NOMO-1 (cell line): ENCODE results near the gene CDH13.

ENCODE experiments used
- DNase-seq, 2 experiments: peaks; one replicate each; lab custom pipeline; 2025; ENCODE audit not compliant: unreplicated experiment in 2 of 2; lab: John Stamatoyannopoulos, UW

CDH13 gene

DNA sequence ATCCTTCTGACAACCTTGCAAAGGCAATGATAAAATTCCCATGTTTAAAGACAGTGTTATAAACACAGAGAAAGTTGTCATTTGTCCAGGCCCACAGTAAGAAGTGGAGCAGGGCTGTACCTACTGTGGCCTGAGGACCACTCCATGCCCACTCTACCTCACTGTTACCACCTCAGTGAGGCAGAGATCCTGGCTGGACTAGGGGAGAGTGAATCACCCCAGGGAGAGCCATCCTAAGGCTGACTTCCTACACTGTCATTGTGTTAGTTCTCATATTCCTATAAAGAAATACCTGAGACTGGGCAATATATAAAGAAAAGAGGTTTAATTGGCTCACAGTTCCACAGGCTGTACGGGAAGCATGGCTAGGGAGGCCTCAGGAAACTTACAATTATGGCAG lies 952.3 kb downstream of the CDH13 start:
- DNase-seq: no peak

DNA sequence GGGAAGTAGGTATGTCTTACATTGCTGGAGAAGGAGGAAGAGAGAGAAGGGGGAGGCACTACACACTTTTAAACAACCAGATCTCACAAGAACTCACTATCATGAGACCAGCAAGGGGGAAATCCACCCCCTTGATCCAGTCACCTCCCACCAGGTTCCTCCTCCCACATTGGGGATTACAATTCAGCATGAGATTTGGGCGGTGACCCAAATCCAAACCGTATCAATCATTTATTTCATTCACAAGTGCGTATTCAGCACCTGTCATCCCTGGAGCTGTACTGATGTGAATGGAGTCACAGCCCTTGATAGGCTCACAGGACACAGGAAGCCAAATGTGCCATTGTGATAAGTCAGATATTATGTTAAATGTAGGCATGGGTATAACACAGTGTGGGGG lies 952.7 kb downstream of the CDH13 start:
- DNase-seq: no peak

DNA sequence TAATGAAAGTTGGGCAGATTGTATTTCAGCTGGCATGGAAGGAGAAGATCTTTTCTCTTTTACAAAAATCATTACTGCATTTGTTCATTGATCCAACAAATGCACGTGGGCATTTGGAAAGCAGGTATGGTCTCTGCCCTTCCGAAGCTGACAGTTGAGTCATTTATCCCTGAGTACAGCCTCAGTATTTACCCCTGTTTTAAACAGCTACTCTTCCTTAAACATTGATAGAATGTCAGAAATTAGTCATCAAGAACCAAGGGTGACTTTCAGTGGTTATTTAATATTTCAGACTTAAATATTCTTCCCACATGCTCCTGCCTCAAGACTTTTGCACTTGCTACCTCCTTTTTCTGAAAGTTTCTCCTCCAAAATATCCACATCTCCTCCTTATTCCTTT lies 954.3 kb downstream of the CDH13 start:
- DNase-seq: no peak

DNA sequence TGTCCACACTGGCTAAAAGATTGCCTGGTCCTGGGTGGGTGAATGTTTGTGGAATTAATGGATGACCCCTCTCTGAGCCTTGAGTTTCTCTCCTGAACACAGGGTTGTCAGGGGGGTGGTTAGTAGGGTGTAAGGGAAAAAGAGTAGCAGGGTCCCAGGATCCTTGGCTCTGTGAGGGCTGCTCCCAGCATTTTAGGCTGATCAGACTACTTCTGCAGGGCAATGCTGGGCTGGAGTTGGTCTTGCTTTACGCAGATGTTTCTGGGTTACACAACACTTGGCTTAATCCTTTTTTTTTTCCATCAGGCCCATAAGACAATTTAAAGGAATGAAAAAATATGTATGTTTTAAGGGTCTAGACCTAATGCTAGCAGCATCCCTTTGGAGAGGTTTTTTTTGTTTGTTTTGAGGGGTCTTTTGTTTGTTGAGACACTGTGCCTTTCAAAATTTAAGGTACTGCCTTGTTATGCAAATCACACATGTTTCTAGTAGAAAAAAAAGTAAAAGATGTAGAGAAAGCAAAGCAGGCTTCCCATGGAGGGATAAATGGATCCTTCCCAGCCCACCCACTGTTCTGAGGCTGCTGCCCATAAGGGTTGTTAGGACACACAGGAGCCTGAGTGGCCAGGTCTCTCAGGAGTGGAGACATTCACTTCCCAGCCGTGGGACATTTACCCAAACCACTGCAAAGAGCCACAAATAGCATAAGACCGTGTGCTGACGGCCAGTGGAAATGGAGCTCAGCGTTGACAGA lies 955.4 kb downstream of the CDH13 start:
- DNase-seq: no peak

DNA sequence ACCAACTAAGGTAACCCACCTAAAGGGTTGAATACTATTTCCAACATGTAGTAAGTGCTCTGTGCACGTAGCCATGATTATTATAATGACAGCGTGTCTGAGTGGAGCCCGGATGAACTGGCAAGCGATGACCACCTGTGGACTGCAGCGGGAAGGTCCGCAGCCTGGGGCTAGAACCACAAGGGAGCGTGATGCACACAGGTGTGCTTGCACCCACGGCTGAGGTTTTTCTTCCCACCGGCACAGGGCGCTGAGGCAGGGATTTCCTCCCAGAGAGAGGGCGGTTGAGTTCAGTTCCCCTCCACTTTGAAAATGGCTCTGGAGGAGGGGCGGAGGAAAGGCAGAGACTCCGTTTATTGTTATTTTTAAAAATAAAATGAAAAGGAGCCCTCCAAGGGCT lies 959.3 kb downstream of the CDH13 start:
- no peak for DNase-seq

DNA sequence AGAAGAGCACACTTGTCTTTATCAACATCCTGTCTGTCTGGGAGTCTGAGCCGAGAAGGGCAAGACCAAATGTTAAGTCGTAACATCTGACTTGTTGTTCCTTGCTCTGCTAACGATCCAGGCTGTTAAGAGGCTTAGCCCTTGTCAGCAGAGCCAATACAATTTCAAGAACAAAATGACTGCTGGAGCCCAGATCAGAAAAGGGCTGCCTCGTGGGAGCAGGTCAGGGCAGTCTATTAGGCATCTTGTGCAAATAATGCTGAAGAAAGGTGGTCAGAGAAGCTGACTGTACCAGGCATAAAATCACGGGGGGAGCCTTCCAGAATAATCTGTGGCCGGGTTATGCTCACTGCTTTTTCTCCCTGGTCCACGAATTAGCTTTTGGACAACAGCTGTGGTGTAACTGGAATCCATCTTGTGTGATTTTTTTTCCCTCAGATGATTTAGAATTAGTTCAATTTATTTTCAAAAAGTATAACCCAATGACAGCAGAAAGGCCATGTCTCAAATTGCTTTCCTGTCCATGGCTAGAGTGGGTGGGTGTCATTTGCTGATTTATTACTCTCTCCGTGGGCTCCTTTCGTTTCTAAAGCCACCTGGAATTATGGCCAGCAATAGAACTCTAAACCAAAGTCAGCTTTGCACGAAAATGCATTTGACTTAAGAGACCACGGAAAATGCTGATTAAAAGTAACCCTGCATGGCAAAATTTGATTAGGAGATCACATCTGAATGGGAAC lies 959.9 kb downstream of the CDH13 start:
- DNase-seq: no peak

DNA sequence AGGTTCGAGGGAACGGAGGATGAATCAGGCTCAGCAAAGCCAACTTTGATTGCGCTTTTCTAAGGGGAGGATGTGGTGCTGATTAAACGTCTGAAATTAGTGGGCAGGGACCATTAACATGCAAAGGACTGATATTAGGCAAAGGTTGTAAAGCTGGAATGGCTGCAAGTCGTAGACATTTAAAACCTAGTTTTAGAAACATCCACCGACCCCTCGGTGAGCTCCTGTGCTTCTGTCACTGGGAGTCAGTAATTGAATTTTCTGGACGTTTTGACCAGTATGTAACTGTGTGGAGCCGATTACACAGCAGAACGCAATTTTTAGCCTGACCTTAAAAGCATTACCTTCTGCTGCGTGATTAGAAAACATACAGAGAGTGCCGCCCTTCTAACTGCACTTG lies 960.4 kb downstream of the CDH13 start:
- DNase-seq: no peak

DNA sequence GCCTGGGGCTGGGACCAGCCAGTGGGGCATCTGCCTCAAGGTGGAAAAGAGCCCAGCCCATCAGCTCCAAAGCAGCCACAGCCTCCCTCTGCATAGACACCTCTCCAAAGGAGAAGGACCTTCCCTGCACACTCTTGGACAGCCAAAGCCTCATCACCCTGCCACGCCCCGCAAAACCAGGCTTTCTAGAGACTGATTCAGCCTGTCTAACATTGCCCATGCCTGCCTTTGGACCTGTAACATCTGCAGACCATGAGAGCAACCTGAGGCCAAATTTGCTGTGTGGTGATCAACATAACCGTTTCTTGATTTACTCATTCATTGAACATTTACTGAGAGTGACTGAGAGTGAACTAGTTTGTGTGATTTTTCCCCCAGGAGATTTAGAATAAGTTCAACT lies 961.3 kb downstream of the CDH13 start:
- DNase-seq: no peak

DNA sequence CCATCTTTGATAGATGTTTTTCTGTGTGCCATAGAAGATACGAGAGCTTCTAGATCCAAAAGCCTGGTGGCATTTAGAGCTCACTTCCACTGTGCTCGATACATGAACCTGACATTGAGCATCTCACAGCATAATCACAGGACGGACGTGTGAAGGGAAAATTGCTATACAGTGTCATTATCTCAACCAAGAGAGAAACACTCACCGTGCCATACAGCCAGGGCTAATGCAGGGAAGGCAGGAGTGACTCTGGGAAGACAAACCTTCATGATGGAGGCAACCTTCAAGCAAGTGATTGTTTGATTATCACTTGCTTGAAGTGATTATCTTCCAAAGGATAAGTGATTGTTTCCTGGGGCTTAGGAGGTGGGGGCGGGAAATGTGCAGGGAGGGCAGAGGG lies 962.8 kb downstream of the CDH13 start:
- no peak for DNase-seq

DNA sequence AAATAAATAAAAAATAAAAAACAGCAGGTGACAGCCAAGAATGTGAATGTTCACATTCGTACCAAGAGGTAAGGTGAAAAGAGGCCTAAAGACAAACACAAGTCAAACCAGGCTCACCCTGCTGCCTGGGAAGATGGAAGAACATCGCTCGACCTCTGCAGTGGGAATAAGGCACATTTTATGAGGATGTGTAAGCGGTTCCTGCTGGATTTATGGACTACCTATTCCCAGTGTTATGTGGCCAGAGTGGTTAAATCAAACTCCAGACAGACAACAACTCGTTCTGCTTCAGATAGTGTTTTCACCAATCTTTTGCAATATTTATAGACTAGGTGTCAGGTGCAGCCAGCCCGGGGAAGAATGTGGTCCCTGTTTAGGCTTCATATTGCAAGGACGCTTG lies 966.0 kb downstream of the CDH13 start:
- DNase-seq: no peak

DNA sequence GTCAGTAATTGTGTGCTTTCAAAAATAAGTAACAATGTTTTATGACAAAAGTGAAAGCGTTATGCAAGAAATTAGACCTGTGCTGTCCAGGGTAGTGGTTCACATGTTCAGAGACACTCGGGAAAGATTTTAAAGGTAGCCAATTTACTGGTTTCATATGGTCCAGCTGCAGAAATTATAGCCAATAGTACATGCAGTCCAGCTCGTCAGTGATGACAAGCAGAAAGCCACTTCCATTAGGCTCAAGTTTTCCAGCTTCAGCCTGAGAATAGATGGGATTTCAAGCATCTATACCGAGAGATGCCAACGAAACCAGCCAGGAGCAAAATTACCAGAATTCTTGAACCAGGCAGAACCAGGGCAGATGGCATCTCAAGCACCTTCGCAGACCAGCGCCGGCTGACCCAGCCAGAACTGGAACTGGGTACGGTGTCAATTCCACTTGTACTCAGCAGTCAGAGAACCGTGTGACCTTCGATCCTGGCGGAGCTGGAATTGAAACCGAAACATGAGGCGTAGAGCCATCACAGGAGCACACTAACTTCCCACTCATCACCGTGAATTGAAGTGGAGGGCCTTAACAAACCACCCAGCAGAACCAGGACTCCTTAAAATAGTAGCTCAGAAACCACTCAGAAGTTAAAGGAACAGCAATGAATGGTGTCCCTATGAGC lies 973.2 kb downstream of the CDH13 start:
- no peak for DNase-seq

DNA sequence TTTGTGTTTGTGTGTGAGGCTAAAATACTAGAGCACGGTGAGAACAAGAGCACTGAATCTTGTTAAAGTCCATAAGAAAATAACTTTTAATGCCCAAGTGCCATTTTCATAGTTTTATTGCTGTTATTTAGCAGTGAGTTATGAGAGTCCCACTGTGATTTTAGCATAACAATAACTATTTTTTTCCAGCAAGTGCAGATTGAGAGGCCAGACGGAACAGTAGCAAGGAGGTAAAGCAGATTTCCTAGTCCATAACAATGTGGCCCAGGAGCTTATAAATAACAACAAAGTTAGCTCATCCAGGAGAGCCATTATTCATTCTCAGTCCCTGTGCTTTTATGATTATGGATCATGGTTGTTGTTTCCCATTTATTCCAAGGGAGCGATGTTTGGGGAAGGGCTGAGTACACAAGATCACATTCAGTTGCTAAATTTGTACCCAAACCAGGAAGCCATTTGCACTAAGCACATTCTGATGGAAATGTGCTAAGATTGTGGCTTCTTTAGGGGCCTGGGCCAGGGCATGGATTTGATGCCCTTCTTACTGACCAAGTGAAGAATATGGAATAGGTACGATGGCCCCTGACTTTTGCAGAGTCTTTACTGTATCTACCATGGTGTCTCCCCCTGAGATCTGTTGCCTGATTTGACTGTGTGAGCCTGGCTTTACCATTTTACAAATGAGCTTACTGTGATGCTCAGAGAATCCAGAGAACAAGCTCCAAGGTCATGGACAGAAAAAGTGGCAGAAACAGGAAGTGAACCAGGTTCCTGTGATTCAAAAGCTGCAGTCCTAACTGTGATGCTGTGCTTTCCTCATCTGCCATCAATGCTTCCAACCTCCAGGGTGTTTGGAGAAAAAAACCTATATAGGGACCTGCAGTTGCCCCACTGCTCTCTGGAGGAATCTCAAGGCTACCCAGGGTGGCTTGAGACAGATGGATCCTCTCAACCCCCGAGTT lies 976.3 kb downstream of the CDH13 start:
- no peak for DNase-seq

DNA sequence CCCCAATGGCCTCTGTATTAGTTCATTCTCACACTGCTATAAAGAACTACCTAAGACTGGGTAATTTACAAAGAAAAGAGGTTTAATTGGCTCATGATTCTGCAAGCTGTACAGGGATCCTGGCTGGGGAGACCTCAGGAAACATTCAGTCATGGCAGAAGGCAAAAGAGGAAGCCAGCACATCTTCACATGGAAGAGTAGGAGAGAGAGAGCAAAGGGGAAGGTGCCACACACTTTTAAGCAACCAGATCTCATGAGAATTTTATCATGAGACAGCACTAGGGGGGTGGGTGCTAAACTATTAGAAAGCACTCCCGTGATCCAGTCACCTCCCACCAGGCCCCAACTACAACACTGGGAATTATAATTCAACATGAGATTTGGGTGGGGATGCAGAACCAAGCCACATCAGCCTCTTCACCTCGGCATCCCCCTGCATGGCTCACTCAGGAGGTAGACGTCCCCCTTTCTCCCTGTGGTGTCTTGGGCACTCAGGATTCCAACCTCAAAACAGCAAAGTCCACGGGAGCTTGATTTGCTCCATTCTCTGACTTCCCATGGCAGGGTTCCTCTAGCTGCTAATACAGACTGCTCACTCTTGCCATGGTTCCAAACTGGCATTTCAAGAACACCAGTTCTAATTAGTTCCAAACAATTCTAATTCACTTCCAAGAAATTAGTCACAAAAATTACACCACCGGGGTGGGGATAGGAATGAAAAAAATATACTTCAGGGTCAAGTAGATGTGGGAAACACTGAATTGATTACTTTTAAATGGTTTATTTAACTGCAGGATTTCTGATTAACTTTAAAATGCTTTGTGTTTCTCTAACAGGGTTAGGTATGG lies 977.2 kb downstream of the CDH13 start:
- no peak for DNase-seq

DNA sequence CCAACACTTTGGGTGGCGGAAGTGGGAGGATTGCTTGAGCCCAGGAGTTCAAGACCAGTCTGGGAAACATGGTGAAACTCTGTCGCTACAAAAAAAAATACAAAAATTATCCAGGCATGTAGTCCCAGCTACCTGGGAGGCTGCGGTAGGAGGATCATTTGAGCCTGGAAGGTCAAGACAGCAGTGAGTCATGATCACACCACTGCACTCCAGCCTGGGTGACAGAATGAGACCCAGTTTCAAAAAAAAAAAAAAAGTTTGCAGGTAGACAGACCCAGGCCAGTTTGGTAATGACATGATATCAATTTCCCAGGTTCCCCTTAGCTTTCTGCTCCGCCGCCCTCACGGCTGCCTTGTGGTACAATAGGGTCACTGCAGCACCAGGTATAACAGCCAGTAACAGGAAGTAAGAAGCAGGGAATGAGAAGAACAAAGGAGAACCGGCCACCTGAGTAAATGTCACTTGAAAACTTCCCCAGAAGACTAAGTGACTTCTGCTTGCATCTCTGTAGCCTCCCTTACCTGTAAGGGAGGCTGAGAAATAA lies 979.8 kb downstream of the CDH13 start:
- no peak for DNase-seq

DNA sequence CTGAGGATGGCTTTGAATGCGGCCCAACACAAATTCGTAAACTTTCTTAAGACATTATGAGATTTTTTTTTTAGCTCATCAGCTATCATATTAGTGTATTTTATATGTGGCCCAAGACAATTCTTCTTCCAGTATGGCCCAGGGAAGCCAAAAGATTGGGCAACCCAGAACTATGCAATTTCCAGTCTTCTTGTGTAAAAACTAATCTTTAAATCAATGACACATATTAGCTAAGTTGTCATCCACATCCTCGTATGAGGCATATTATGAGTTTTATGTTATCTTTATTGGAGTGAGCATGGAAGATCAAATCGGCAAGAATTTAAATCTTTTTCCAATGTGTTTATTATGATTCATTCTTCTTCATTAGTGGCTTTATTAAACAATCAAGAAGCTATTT lies 982.4 kb downstream of the CDH13 start:
- DNase-seq: no peak

DNA sequence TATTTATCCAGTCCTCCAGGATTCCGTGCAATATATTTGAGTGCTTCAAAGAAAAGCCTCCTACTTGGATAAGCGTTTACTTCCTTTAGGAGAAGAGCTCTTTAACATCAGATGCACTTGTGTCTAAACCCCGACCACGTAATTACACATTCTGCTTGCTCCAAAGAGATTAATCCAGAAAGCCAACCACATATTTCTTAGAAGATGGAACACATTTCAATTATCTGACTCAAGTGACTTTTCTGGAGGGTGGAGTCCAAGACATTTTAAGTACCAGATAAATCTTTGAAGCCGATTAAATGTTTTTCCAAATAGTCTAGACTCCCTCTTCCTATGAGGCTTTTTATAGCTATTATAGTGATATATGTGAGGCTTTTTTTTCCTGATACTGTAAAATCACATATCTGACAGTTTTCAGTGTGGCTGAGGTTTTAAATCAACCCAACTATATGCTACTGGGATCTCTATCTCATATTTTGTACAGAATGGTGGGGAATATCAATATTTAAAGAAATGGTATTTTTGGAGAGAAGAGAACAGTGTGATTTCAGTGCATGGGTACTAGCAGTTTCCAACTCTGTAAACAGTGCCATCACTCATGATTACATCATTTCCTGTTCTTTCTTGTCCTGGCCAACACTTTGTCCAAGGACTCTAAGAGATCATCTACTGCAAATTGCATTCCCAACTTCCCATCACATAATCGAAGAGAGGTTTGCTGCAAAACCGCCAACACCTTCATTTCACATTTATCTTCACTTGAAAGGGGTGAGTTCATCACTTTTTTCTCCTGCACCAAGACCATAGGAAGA lies 988.6 kb downstream of the CDH13 start:
- DNase-seq: no peak

DNA sequence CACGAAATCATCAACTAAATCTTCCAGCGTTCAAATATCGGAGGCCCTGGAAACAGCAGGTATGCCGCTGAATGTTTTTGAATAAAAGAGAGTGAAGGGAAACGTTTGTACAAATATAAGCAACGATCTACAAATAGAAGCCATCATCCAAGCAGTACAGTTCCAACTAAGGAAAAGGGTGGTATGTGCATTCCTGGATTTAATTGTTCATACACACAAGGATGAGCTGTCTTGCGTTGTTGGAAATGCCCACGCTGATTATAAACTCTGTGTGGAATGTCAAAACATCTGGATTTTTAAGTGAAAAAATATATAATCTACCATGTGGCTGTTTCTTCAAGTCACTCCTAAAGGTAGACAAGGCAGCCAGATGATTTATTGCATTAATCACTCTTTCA lies 989.2 kb downstream of the CDH13 start:
- no peak for DNase-seq

DNA sequence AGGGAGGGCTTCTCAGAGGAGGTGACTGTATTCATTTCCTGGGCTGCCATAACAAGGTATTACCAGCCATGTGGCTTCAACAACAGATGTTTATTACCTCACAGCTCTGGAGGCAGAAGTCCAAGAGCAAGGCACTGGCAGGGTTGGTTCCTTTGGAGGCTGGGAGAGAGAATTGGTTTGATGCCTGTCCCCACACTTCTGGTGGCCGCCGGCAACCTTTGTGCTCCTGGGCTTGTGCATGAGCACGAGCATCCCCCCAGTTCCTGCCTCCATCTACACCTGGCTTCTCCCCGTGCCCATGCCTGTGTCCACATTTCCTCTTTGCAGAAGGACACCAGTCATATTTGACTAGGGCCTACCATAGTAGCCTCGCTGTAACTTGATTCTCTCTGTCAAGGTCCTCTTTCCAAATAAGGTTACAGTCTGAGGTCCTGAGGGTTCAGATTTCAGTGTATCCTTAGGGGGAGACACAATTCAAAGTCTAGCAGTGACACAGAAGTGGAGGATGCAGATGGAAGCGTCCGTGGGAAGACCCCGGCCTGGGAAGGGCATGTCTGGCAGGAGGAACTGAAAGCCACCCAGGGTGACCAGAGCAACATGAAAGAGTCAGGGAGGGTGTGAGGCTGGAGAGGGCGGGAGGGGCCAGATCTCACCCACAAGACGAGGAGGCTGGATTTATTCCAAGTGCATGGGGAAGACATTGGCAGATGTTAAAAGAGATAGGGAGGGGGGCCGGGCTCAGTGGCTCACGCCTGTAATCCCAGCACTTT lies 992.8 kb downstream of the CDH13 start:
- no peak for DNase-seq
